NCI-H146 treated with DMSO at 0.1 percent for 48 hours (cell line): ENCODE data around the gene ARL10.
A peak's percentile ranks its signal among the peaks of the same experiment; 100 is the strongest.

Experiments
- DNase-seq: peaks from one replicate; lab custom pipeline; 2025; ENCODE audit not compliant: unreplicated experiment; lab: John Stamatoyannopoulos, UW

Gene ARL10

DNA sequence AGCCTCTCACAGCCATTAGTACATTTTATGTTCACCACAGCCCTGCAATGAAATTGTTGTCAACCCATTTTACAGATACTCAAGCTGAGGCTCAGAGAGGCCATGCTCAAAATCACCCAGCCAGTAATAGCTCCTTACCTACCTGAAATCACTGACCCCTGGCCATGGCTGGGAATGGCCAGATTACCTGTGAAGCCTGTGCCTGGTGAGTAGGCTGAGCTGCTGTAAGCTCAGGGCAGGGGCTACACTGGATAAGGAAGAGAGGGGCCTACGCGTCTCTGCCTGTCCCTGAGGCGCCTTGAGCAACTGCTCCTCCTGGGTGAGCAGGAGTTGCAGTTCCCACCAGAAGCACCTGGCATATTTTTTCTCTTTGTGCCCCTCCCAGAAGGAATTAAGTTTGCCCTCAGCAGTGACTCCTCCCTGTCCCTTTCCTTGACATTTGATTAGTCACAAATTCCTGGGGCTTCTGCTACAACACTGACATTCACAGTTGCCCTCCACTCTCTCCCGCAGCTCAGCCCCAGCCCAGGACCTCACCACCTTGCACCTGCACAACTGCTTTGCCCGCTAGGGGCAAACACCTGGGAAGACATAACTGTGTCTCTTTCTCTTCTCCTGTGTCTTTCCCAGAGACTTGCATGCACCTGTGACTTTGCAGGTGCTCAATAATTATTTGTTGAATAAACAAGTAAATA lies 45.3 kb downstream of the ARL10 start:
- no peak for DNase-seq

- no peak for DNase-seq
Observed at GRCh38 chr5:176412517-176413254, 47.4 kb downstream of the ARL10 start.

DNA sequence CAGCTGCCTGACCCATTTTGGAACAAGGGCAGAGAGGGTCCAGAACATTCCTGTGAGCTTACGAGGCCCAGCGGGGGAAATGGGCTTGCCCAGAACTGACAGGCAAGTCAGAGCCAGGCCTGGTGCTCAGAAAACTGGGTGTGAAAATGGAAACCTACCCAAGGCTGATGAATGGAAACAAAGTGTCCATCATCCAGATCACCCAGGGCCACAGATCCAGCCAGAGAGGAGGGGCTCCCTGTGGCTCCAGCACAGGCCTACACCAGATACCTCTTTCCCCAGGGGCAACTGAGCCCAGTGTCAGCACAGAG lies 47.9 kb downstream of the ARL10 start:
- DNase-seq, result no peak

GRCh38 chr5:176413709-176414191 lies 48.5 kb downstream of the ARL10 start:
- DNase-seq, result no peak

DNA sequence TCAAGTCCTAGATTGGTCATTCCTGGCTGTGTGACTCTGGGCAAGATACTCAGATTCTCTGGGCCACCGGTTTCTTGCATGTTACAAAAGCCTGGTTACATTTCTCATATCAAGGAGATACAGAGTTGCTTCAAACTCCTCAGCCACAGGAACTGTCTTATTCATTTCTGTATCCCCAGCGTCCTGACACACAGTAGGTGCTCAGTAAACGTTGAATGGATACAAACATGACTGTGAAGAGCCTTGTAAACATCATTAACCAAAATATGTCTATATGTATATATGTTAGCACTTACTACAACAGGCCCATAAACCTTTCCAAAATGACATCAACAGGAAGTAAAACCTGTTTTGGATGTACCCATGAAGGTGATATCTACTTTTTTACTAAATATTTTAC lies 49.4 kb downstream of the ARL10 start:
- no peak for DNase-seq

DNA sequence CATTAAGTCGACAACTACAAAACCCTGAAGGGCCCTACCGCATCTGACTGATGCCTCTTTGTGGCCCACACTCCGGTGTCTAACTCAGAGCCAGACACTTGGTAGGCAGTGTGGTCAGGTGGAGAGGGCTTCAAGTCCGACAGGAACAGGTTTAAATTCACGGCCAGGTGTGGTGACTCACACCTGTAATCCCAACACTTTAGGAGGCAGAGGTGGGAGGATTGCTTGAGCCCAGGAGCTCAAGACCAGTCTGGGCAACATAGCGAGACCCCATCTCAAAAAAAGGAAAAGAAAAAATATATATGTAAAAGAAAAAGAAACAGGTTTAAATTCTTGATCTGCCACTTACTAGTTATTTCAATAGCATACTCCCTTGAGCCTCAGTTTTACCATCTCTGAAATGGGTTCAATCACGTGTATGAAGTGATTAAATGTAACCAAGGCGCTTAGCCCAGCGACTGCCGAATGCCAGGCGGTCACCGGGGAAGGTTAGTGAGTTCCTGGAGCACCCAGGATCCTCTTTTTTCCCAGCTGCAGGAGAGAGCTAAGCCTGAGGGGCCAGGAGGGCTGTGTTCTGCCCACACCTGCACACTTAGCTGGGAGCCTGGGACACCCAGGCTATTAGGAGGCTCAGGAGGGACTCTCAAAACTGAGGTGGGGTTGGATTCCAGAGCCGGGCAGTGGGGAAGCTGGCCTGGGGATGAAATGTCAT lies 50.1 kb downstream of the ARL10 start:
- no peak for DNase-seq

DNA sequence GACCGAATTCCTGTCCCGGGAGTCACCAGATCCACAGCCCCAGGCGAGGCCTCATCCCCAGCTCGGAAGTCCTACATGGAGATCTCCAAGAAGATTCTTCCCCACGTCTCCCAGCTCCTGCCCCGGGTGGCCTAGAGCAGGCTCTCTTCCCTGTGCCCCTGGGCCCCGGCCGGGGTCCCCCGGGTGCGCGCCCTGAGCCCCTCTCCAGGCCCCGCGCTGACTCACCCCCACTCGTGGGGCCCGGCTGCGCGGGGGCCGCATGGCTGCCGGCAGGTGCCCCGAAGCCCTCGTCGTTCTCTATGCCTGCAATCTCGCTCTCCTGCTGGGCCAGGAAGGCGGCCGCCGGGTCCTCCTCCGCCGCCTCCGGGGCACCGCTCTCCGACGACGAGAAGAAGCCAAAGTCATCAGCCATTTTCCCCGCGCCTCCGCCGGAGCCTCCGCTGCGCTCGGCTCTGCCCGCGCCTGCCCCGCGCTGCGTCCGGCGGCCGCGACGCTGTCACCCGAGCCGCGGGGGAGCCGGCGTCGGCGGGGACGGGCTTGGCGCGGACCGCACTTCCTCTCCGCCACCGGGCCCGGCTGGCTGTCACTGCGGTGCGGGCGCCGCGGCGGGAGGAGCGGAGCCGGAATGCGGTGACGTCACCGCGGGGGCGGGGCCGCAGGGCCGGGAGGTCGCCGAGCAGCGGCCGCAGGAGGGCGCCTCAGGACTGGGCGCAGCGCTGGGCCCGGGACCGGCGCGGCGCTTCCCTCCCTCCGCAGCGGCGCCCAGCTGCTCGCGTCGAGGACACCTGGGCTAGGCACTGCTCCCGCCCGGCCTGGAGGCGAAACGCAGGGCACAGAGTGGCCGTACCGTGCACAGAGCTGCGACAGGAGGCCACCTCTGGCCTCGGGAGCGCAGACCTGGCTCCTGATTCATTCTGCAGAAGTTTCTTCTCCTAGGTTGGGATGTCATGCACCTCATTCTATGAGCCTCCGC lies 51.0 kb downstream of the ARL10 start, which contains the start of gene CLTB:
Gene CLTB, minus strand, starts transcription at position 588 of the 973 bp plus-strand sequence. Its CDS starts 176 bp downstream, at position 412.
- DNase-seq, result peak; percentile 65

DNA sequence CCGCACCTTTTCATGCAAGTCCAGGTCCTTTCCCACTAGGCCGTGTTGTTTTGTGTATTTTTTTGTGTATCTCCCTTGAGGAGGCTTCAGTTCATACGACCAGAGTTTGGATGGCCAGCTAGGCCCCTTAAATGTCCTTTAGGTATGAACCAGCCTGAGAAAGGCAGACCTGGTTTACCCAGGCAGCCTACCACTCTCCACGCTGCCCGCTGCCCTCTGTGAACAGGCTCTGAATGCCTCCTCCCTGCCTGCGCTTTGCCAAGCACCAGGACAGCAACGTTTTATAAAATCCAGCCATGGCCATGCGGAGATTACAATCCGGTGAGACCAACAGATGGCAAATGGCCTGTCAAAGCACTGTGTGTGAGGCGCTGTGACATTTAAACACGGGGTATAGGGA lies 51.7 kb downstream of the ARL10 start:
- no peak for DNase-seq

DNA sequence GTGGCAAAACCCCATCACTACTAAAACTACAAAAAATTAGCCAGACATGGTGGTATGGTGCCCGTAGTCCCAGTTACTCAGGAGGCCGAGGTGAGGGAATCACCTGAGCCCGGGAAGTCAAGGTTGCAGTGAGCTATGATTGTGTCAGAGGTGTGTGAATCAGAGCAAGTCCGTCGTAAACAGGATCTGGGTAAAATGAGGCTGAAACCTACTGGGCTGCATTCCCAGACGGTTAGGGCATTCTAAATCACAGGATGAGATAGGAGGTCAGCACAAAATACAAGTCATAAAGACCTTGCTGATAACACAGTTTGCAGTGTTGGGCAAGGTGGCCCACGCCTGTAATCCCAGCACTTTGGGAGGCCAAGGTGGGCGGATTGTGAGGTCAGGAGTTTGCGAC lies 53.0 kb downstream of the ARL10 start:
- no peak for DNase-seq

- no peak for DNase-seq
Observed at GRCh38 chr5:176420086-176420485, 54.8 kb downstream of the ARL10 start.

DNA sequence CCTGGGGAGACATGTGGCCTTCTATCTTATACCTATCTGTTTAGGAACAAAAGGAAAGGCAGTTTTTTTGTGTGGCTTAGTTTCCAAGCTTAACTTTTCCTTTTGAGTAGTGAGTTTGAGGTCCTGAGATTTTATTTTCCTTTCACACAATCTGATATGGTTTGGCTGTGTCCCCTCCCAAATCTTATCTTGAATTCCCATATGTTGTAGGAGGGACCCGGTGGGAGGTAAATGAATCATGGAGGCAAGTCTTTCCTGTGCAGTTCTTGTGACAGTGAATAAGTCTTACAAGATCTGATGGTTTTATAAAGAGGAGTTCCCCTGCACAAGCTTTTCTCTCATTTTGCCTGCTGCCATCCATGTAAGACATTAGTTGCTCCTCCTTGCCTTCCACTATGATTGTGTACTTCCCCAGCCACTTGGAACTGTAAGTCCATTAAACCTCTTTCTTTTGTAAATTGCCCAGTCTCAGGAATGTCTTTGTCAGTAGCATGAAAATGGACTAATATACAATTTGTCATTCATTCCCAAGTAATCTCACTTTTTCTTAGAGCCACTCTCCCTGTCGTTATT lies 55.8 kb downstream of the ARL10 start:
- no peak for DNase-seq

- DNase-seq, result no peak
Observed at GRCh38 chr5:176424181-176424580, 58.9 kb downstream of the ARL10 start.

- DNase-seq, result no peak
Observed at GRCh38 chr5:176425138-176425537, 59.9 kb downstream of the ARL10 start.

DNA sequence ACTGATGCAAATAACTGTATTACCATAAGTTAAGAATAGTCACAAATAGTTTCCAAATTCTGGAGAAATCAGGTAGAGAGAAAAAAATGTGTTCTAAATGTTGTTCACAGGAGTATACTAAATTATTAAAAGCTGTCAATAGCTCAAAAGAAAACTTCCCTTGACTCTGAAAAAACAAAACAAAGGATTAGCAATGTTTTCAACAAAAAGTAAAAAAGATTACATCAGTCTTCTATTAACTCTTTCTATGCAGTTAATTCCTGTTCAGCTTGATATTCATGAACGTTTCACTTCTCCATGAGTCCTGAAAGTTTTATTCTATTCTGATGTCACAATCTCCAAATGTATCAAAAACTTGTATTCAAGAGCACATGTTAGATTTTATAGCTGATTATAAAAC lies 60.5 kb downstream of the ARL10 start:
- DNase-seq, result no peak

DNA sequence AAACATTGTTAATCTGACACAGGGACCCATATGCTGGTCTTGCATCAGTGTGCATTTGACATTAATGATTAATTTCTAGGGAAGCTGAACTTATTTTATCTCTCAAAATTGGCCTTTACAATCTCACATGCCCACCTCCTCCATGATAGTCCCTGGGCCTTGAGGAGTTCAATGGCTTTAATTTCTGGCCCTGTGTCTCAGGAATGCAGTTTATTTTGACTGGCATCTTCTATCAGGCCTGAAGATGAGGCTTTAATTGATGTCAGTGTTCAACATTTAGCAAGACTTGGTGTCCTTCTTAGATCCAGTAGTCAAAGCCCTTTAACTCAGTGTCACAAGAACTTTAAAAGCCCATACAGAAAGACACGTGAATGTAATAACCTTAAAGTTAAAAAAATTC lies 61.6 kb downstream of the ARL10 start:
- DNase-seq, result no peak

DNA sequence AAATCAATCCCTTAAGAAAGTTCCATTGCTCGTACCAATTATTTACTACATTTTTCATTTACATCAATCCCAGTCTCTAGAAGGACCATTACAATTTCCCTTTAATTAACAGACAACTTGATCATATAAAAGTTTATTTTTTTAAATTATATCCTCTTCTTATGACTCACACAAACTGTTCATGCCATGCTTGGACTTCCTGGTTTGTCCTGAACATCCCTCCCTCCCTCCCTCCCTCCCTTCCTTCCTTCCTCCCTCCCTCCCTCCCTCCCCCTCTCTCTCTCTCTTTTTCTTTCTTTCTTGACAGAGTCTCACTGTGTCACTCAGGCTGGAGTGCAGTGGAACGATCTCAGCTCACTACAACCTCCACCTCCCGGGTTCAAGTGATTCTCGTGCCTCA lies 62.7 kb downstream of the ARL10 start:
- DNase-seq, result no peak

DNA sequence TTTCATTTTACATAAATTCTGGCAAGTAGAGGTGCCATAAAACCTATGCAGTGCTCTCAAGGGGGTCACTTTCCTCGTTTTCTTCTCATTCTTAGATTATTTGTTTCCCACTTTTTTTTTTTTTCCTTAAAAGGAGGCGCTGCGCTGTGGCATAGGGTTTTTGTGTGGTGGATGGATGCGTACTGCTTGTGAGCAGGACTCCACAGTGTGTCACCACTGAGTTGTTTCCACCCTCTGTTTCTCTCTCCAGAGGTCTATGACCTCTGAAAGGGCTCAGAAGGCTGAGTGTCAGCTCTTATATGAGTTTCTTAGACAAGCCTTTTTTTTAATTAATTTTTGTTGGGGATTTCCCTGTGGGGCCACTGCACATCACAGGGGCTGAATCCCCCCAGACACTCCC lies 64.7 kb downstream of the ARL10 start:
- no peak for DNase-seq
